ENCODE results near the gene PLBD2.

DNA sequence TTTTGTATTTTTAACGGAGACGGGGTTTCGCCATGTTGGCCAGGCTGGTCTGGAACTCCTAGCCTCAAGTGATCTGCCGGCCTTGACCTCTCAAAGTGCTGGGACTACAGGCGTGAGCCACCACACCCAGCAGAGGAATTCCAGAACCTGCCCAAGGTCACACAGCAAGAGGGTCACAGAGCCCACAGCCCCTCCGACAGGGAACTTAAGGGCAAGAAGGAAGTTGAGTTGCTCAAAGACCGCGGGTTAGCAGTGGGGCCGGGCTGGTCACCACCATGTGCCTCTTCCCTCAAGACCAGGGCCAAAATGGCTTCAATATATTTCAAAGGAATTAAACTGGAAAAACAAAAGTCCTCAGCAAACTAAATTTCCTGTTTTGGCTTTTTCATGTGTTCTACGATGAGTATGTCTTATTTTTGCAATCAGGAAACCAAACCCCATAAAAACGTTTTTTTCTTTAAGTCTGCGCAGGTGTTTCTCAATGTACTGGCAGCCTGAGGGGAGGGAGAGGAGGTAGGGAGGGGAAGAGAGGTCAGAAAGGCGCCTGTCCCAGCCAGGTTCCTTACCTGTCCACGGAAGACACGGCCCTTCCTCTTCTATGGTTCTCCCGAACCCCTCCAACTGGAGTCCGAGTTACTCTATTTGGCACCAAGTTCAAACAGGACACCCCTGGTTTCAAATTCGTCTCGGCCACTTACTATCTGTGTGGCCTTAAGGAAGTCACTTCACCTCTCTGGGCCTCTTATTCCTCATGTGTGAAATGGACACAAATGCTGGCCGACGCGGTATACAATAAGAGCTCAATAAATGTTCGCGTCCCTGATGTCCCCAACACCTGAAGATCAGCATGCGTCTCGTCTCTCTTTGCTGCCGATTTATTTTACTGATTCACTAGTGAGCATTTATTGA, 24.3 kb upstream of the PLBD2 start:
- TF ChIP-seq, protein P1, sequence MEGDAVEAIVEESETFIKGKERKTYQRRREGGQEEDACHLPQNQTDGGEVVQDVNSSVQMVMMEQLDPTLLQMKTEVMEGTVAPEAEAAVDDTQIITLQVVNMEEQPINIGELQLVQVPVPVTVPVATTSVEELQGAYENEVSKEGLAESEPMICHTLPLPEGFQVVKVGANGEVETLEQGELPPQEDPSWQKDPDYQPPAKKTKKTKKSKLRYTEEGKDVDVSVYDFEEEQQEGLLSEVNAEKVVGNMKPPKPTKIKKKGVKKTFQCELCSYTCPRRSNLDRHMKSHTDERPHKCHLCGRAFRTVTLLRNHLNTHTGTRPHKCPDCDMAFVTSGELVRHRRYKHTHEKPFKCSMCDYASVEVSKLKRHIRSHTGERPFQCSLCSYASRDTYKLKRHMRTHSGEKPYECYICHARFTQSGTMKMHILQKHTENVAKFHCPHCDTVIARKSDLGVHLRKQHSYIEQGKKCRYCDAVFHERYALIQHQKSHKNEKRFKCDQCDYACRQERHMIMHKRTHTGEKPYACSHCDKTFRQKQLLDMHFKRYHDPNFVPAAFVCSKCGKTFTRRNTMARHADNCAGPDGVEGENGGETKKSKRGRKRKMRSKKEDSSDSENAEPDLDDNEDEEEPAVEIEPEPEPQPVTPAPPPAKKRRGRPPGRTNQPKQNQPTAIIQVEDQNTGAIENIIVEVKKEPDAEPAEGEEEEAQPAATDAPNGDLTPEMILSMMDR (conservative IDR thresholded peaks at IDR 0.05) = no peak
- TF ChIP-seq EZH2 (IDR thresholded peaks at IDR 0.05; ENCODE audit: low read depth) = no peak

All from PC-9 (cell line).